Activated CD8-positive, alpha-beta memory T cell treated with anti-CD3 and anti-CD28 coated beads, Interleukin-2, amount 50 U/mL, for 24 hours (primary cell): ENCODE measurements around the gene NUDT4.
"Not testable (repeated sequence)": the region's sequence is repeated elsewhere in the genome, so short reads cannot be mapped to it uniquely, and the experiment has no call there.

Source experiments
- DNase-seq: peaks from one replicate; pipeline ENCODE4 v3.0.0-alpha.2; 2020; ENCODE audit errors: extremely low read depth

Gene NUDT4

GRCh38 chr12:93429448-93429847 is 51.7 kb downstream of the NUDT4 start:
- DNase-seq = no peak

DNA sequence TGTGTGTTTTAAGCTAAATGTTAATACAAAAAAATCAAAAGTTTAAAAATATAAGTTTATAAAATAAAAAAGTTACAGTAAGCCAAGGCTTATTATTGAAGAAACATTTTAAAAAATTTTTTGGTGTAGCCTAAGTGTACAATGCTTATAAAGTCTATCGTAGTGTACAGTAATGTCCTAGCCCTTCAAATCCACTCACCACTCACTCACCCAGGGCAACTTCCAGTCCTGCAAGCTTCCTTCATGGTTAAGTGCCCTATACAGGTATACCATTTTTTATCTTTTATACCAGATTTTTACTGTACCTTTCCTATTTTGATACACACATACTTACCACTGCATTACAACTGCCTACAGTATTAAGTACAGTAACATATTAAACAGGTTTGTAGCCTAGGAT is 52.1 kb downstream of the NUDT4 start:
- DNase-seq = no peak

- DNase-seq = no peak
Measured at GRCh38 chr12:93430280-93430679, 52.6 kb downstream of the NUDT4 start.

- not testable (repeated sequence) for DNase-seq
Measured at GRCh38 chr12:93432031-93432430, 54.3 kb downstream of the NUDT4 start.

DNA sequence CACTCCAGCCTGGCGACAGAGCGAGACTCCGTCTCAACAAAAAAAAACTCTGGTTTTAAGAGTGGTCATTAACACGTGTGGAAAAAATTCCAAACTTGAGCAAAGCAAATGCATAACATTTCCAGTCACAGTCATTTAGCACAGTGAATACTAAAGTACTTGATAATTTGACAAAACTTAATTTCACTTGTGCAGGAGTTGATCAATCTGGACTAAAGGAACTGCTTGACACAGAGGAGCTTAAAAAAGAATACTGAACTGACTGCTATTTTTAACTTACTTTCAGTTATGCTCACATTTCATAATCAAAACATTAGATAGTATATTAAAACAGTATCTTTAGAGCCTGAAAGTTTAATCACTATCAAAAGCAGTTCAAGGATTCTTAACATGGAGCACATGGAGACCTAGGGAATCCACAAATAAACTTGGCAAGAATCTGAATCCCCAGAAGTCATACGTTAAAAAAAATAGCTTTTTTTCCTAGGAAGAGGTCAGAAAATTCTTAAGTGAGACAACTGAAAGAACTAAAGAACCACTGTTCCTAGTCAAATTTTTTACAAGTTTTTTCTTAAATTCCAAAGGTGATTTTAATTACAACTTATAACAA is 56.6 kb downstream of the NUDT4 start:
- DNase-seq = no peak

GRCh38 chr12:93438266-93439050 is 60.7 kb downstream of the NUDT4 start:
- DNase-seq = no peak

DNA sequence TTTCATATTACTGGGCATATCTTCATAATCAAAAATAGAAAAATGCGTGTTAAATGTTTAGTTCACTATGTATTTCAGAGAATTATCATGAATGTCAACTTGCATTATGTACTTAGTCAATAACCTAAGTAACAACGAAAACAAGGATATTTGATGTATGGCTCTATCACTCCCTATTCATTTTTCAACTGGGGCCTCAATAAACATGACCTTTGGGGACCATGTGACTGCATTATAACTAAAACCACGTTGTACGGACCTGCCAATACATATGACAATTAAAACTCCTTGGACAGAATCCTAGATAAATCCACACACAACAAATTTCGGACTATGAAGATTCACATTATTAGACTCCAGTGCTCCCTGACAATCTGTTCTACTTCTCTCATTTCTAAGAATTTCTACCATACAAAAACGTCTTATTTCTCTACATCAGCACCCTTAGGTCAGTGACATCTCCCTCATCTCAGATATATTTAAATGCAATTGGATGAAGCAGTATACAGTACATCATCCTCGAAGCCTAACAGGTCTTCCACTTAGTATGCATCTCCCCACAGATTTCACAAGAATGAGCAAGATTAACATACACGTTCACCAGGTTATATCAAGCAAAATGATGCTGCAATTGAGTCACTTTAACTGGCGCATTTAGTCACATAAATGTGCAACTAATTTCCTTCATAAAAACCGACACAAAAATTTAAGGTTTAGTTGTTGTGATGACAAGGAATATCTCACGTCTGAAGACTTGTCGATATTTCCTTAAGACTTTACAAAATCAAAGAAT is 62.5 kb downstream of the NUDT4 start:
- DNase-seq = no peak

DNA sequence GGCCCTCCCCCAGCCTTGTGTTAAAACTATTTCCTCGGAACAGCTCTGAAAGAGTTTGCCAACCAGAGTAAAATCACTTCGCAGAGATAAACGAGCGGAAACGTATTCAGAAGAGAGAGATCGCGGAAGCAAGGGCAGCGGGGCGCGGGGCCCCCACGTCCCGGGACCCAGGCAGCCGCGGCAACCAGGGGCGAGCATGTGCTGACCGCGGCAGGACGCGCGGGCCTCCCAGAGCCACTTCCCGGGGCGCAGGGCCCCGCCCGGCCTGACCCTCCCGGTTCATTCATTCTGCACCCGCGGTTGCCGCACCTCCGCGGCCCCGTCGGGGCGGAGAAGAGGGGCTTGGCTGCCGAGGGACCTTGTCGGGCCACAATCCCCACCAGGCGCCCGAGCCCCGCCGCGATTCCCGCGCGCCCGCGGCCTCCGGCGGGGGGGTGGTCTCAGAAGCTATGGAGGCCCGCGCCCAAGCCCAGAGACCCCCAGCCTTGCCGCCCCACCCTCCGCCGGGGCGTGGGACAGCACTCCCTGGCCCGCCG is 63.4 kb downstream of the NUDT4 start:
- DNase-seq = no peak

- peak; percentile 89 for DNase-seq
Measured at GRCh38 chr12:93441617-93442410, 64.1 kb downstream of the NUDT4 start, which contains the start of gene UBE2N. TSS of gene UBE2N (minus strand) at chr12:93441947. CDS start at chr12:93441884, 63 bp downstream.

- no peak for DNase-seq
Measured at GRCh38 chr12:93442411-93443340, 65.0 kb downstream of the NUDT4 start.

- no peak for DNase-seq
Measured at GRCh38 chr12:93443576-93443975, 65.9 kb downstream of the NUDT4 start.

- no peak for DNase-seq
Measured at GRCh38 chr12:93447555-93448290, 70.0 kb downstream of the NUDT4 start.

- no peak for DNase-seq
Measured at GRCh38 chr12:93448796-93449195, 71.1 kb downstream of the NUDT4 start.

DNA sequence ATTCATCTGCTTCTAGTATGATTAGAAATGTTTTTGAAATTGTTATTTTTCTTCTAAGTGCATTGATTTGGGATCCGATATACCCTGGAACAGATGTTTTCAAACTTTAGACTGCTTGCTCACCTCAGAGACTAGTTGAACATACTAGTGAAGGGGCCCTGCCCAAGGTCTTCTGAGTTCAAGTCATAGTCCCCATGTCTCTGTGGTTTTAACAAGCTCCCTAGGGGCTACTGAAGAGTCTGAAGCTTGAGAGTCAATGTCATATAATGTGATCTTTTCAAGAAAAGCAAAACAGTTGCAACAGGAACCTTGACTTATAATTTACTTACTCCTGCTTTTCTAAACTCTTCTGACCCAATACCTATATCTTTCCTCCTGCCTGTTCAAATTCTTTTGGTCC is 71.6 kb downstream of the NUDT4 start:
- no peak for DNase-seq

DNA sequence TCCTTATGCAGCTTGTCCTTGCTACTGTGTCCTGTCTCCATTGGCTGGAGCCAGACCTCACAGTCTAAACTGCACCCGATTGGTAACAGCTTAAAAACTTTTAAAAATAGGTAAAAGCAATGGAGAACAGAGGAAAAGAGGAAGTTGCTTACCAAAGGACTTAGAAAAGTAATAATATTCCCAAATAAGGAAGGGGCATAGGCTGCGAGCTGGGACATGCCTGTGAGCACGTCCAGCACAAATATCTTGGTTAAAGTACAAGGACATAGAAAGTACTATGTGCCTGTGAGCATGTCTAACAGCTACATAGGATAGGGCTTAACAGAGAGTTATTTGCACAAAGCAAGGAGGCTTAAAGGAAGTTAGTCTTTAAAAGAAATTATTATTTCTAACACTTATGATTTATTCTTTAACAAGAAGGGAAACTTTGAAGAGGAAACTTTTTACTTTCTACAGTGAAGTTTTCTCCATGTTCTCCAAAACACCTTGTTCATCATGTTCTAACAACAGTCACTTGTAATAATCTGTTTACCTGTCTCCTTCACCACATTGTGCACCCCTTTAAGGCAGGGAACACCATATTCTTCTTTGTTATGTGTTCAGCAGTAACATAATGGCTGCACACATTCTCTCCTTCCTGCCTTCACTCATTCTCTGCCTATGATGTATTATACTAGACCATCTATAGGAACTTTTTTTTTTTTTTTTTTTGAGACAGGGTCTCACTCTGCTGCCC is 73.9 kb downstream of the NUDT4 start:
- no peak for DNase-seq

- no peak for DNase-seq
Measured at GRCh38 chr12:93453633-93454032, 75.9 kb downstream of the NUDT4 start.

GRCh38 chr12:93456077-93456476 is 78.4 kb downstream of the NUDT4 start:
- DNase-seq = no peak
